ENCODE measurements around the gene RAB20. TPM values are rescaled to one million over a fixed set of nuclear protein-coding genes. Genes with fewer than 3 reads are reported as not detected.

RAB20 gene
- total RNA-seq, 1 experiment from 2014 or later: 0.88 TPM

DNA sequence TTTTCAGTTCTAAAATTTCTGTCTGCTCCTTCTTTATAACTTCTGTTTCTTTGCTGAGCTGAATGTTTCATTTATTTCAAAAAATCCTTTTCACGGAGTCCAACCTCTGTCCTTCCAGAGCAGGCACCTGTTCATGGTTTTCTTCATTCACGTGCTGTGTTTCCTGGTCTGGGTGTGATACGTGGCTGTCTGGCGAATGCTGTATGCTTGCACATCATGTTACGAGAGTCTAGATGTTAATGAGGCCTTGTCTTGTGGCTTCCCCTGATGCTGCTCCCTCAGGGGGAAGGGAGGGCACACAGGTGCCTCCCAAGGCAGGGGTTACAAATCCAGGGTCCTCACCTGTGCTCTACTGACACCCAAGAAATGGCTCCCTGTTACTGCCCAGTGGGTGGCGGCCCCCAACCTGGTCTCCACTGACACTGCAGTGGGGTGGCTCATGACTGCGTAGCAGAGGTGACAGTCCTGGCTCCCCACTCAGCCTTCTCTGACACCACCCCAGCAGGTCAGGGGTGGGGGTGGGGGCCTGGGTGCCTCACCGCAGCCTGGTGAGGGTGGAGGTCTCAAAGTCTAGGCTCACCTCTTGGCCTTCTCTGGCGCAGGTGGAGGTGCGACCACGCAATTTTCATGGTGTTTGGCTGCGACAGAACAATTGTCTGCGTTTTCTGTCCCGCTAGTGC is 20.1 kb upstream of the RAB20 start:
- ChIA-PET POLR2A (ENCODE audit: low non-redundant PET) (no interaction called here), CTCF (no interaction called here)

DNA sequence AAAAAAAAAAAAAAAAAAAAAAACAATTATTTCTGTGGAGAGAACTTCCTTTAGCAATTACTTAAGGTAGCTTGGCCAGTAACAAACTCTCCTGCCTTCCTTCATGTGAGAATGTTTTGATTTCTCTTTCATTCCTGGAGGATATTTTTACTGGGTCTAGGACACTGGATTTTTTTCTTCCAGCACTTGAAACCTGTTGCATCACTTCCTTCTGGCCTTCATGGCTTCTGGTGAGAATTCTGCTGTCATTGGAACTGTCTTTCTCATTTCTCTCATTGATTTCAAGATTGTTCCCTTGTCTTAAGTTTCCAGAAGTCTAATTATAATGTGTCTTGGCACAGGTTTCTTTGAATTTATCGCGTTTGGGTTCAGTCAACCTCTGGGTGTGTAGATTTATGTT is 19.3 kb upstream of the RAB20 start:
- no peak for DNase-seq (ENCODE audit: low spot score)
- TF ChIP-seq, protein P1, sequence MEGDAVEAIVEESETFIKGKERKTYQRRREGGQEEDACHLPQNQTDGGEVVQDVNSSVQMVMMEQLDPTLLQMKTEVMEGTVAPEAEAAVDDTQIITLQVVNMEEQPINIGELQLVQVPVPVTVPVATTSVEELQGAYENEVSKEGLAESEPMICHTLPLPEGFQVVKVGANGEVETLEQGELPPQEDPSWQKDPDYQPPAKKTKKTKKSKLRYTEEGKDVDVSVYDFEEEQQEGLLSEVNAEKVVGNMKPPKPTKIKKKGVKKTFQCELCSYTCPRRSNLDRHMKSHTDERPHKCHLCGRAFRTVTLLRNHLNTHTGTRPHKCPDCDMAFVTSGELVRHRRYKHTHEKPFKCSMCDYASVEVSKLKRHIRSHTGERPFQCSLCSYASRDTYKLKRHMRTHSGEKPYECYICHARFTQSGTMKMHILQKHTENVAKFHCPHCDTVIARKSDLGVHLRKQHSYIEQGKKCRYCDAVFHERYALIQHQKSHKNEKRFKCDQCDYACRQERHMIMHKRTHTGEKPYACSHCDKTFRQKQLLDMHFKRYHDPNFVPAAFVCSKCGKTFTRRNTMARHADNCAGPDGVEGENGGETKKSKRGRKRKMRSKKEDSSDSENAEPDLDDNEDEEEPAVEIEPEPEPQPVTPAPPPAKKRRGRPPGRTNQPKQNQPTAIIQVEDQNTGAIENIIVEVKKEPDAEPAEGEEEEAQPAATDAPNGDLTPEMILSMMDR (conservative IDR thresholded peaks at IDR 0.05; ENCODE audit: low read depth, low read length): no peak
- TF ChIP-seq EZH2 (IDR thresholded peaks at IDR 0.05; ENCODE audit: borderline replicate concordance, low read depth, low read length, poor library complexity, severe bottlenecking): no peak
- Histone ChIP-seq H3K4me3 (ENCODE audit: low read depth, low read length, poor library complexity, severe bottlenecking) (no peak overlapping the region), H3K4me1 (ENCODE audit: insufficient read depth, low read length, poor library complexity, severe bottlenecking) (no peaks in the 10 kb centered on the region), H3K27me3 (replicated peaks; ENCODE audit: insufficient read depth, low read depth, low read length, poor library complexity) (no peaks in the 10 kb centered on the region), H3K27ac (ENCODE audit: low read depth, low read length, poor library complexity, severe bottlenecking) (no peak overlapping the region), H3K36me3 (ENCODE audit: insufficient read depth, low read length, poor library complexity, severe bottlenecking) (no peaks in the 10 kb centered on the region), H3K9me3 (ENCODE audit: low read depth, low read length, poor library complexity, severe bottlenecking) (no peaks in the 10 kb centered on the region)
- no TSS peak for BruUV-seq (replicated peaks)
- intact Hi-C loops (cut with micrococcal nuclease; ENCODE audit: unreplicated experiment): no loop called here
- POLR2A ChIA-PET (ENCODE audit: low non-redundant PET): no interaction called here
- CTCF ChIA-PET: no interaction called here

More for the DNA sequence above, 20.1 kb upstream of the RAB20 start:
- intact Hi-C loops (cut with micrococcal nuclease; ENCODE audit: unreplicated experiment): no loop called here
- TF ChIP-seq, protein P1 (conservative IDR thresholded peaks at IDR 0.05; ENCODE audit: low read depth, low read length): no peak
- no peak for TF ChIP-seq EZH2 (IDR thresholded peaks at IDR 0.05; ENCODE audit: borderline replicate concordance, low read depth, low read length, poor library complexity, severe bottlenecking)
- Histone ChIP-seq H3K4me3 (ENCODE audit: low read depth, low read length, poor library complexity, severe bottlenecking) (no peak overlapping the region), H3K27ac (ENCODE audit: low read depth, low read length, poor library complexity, severe bottlenecking) (no peak overlapping the region), H3K36me3 (ENCODE audit: insufficient read depth, low read length, poor library complexity, severe bottlenecking) (no peaks in the 10 kb centered on the region), H3K4me1 (ENCODE audit: insufficient read depth, low read length, poor library complexity, severe bottlenecking) (no peaks in the 10 kb centered on the region), H3K9me3 (ENCODE audit: low read depth, low read length, poor library complexity, severe bottlenecking) (no peaks in the 10 kb centered on the region), H3K27me3 (replicated peaks; ENCODE audit: insufficient read depth, low read depth, low read length, poor library complexity) (no peaks in the 10 kb centered on the region)
- BruUV-seq (replicated peaks): no TSS peak
- DNase-seq (ENCODE audit: low spot score): no peak

DNA sequence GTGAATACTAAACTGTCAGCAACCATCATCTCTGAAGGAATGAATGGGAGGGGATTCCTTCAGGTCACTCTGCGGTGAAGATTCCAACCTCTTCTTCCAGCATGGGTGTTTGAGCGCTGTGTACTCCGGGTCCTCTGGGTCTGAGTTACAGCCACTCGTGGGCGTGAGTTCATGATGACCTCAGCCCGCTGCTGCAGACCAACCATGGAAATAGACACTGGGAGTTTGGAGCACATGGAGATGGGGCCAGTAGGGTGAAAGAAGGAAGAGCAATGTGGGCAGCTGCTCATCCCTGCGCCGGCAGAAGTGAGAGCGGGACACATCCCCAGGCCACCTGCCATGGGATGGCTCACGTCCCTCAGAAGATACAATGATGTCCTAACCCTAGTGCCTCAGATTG is 16.8 kb upstream of the RAB20 start:
- Histone ChIP-seq H3K27ac (ENCODE audit: low read depth, low read length, poor library complexity, severe bottlenecking) (no peak overlapping the region), H3K4me1 (ENCODE audit: insufficient read depth, low read length, poor library complexity, severe bottlenecking) (no peaks in the 10 kb centered on the region), H3K4me3 (ENCODE audit: low read depth, low read length, poor library complexity, severe bottlenecking) (no peak overlapping the region), H3K9me3 (ENCODE audit: low read depth, low read length, poor library complexity, severe bottlenecking) (no peaks in the 10 kb centered on the region), H3K36me3 (ENCODE audit: insufficient read depth, low read length, poor library complexity, severe bottlenecking) (no peaks in the 10 kb centered on the region), H3K27me3 (replicated peaks; ENCODE audit: insufficient read depth, low read depth, low read length, poor library complexity) (peaks cover 18% of the 10 kb centered on the region)
- TF ChIP-seq, protein P1 (conservative IDR thresholded peaks at IDR 0.05; ENCODE audit: low read depth, low read length): no peak
- no peak for TF ChIP-seq EZH2 (IDR thresholded peaks at IDR 0.05; ENCODE audit: borderline replicate concordance, low read depth, low read length, poor library complexity, severe bottlenecking)
- CTCF ChIA-PET: no interaction called here
- no peak for DNase-seq (ENCODE audit: low spot score)
- intact Hi-C loops (cut with micrococcal nuclease; ENCODE audit: unreplicated experiment): no loop called here
- no TSS peak for BruUV-seq (replicated peaks)
- POLR2A ChIA-PET (ENCODE audit: low non-redundant PET): no interaction called here
